Naive thymus-derived CD8-positive, alpha-beta T cell (primary cell): Measurements from ENCODE around the gene OPRM1. TPM values are rescaled to one million over a fixed set of nuclear protein-coding genes. Genes with fewer than 3 reads are reported as not detected.

Experiments
- ATAC-seq, 2 donors: fragments of 150-1000 bp; cut with Tn5 transposase in 1 of 2; sonication (Bioruptor Pico), chemical (Tn5 transposase) in 1 of 2; 1 replicate in 1 of 2; 2 replicates in 1 of 2; pipeline ENCODE4 v1.10.0; 2021; ENCODE audit warnings: mild to moderate bottlenecking in 2 of 2, moderate library complexity in 2 of 2
- POLR2A ChIA-PET: fragments of 350-600 bp; sonication (Branson Sonifier 250); formaldehyde crosslinking; loops from one replicate; lab custom pipeline; 2021; ENCODE audit warnings: antibody characterized with exemption; lab: Charles Lee
- DNase-seq, 10 donors: peaks; one replicate each; pipeline versions ENCODE4 v3.0.0 to v3.0.0-alpha.2; 2020 to 2022
- H3K27ac Mint-ChIP-seq, 10 donors: one replicate each; pipeline ENCODE4 v1.8.0; 2020 to 2022; ENCODE audit warnings: mild to moderate bottlenecking in 10 of 10, mixed read lengths in 10 of 10, moderate library complexity in 4 of 10, inconsistent platforms in 1 of 10
- H3K27me3 Mint-ChIP-seq, 5 donors: one replicate each; pipeline ENCODE4 v1.8.0; 2021 to 2022; ENCODE audit warnings: mixed read lengths in 5 of 5
- H3K36me3 Mint-ChIP-seq, 3 donors: one replicate each; pipeline ENCODE4 v1.8.0; 2020 to 2022; ENCODE audit warnings: mixed read lengths in 3 of 3, mild to moderate bottlenecking in 2 of 3, inconsistent platforms in 1 of 3
- H3K4me1 Mint-ChIP-seq, 4 donors: one replicate each; pipeline ENCODE4 v1.8.0; 2021 to 2022; ENCODE audit warnings: mixed read lengths in 4 of 4
- H3K4me3 Mint-ChIP-seq, 10 donors: one replicate each; pipeline ENCODE4 v1.8.0; 2020 to 2022; ENCODE audit warnings: mild to moderate bottlenecking in 10 of 10, mixed read lengths in 10 of 10, moderate library complexity in 6 of 10, inconsistent platforms in 1 of 10
- H3K9me3 Mint-ChIP-seq, 9 donors: one replicate each; pipeline ENCODE4 v1.8.0; 2020 to 2022; ENCODE audit warnings: mixed read lengths in 9 of 9, mild to moderate bottlenecking in 3 of 9, inconsistent platforms in 1 of 9, moderate library complexity in 1 of 9
- polyA plus RNA-seq, 3 donors: library from polyadenylated mRNA; unstranded; fragments of 300-500 nt; fragmentation: Illumina TruSeq; gene quantifications; one replicate each; pipeline ENCODE4 v1.2.3, GENCODE V29; 2021
- total RNA-seq, 8 experiments: library from RNA in 2 of 8; stranded (reverse) in 2 of 8; gene quantifications; one replicate each; pipeline ENCODE4 v1.2.3 and lab custom pipeline; 2021 to 2026

OPRM1 gene
- total and polyA plus RNA-seq, 5 experiments from 2014 or later = not detected

DNA sequence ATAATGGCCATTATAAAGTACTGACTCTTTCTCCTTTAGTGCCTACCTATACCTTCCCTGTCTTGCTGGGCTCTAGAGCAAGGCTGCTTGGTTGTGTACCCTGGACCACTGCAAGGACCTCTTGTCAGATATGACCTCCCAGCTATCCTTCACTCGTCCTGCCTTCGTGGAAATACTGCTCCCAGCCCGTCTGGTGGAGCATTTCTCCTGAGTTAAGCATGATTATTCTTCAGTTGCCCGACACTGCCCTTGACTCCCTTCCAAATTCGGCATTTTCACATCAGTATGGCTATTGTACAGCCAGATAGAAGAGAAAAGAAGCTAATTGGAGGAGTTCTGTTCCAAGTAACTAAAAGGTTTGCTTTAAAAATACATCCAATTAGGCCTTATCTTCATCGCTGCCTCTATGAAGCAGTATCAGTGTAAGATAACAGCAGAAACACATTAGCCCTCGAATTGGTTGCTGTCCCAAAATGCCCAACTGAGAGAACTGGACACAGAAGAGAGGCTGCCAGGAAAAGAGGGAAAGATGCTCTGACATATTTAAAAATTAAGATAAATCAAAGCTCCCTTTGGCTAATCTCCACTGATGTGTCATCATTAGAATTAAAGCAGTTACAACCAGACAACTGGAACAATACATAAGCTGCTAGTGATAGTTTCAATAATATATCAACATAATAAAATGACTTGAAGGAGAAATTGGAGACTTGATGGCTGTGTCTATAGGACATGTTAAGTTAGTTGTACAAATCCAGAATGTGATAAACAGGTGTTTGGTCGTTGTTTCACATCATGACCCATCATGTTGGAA is 54.4 kb downstream of the OPRM1 start:
- Mint-ChIP-seq H3K4me3 (no peak overlapping the region), H3K9me3 (no peaks in the 10 kb centered on the region), H3K27ac (no peak overlapping the region), H3K36me3 (no peaks in the 10 kb centered on the region), H3K4me1 (no peaks in the 10 kb centered on the region), H3K27me3 (peaks cover 0 to 8% (median 0%) of the 10 kb centered on the region in 5 donors)
- ATAC-seq (no peak), DNase-seq (no peak)
- POLR2A ChIA-PET = no interaction called here

DNA sequence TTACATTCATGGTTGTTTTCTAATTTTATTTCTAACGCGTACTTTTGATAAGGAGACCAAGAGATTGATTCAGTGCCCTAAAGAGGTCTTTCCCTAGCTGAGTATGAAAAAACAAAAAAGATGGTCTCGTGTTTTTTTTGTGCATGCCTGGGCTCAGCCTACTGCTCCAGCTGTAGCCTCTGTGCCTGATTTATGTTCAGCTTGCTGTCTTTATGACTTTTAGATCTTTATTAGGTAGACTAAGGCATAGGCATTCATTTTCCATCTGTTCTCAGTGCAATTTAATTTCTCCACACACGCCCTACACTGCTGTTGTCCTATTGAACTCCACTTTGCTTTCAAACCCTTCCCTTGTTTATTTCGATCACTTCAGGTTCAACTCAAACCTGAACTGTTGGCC is 56.5 kb downstream of the OPRM1 start:
- no peak overlapping the region for H3K27ac Mint-ChIP-seq
- no peak for DNase-seq
- peaks cover 0 to 8% (median 1%) of the 10 kb centered on the region in 5 donors for H3K27me3 Mint-ChIP-seq
- no peaks in the 10 kb centered on the region for H3K36me3 Mint-ChIP-seq
- POLR2A ChIA-PET = no interaction called here
- no peak overlapping the region for H3K4me3 Mint-ChIP-seq
- H3K9me3 Mint-ChIP-seq = no peaks in the 10 kb centered on the region
- no peak for ATAC-seq
- H3K4me1 Mint-ChIP-seq = no peaks in the 10 kb centered on the region

DNA sequence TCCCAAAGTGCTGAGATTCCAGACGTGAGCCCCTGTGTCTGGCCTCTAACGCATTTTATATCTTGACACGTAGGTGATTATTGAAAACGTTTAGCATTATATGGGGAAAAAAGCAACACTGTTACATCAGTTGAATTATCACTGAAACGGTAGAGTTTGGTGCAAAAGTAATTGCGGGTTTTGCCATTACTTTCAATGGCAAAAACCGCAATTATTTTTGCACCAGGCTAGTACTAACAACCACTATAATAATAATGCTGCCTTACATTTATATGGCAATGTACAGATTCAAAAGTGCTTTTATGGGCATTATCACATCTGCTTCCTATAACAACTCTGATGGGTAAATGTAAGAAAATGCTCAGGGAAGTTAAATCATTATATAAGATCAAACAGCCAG is 57.3 kb downstream of the OPRM1 start:
- ATAC-seq (no peak), DNase-seq (no peak)
- no peaks in the 10 kb centered on the region for H3K9me3 Mint-ChIP-seq
- no peaks in the 10 kb centered on the region for H3K4me1 Mint-ChIP-seq
- POLR2A ChIA-PET = no interaction called here
- no peaks in the 10 kb centered on the region for H3K36me3 Mint-ChIP-seq
- H3K27ac Mint-ChIP-seq = no peak overlapping the region
- no peak overlapping the region for H3K4me3 Mint-ChIP-seq
- H3K27me3 Mint-ChIP-seq = peaks cover 0 to 8% (median 3%) of the 10 kb centered on the region in 5 donors

GRCh38 chr6:154096834-154097233 is 57.8 kb downstream of the OPRM1 start:
- Mint-ChIP-seq H3K4me3 (no peak overlapping the region), H3K4me1 (no peaks in the 10 kb centered on the region), H3K27me3 (peaks cover 0 to 9% (median 5%) of the 10 kb centered on the region in 5 donors), H3K36me3 (no peaks in the 10 kb centered on the region), H3K27ac (no peak overlapping the region), H3K9me3 (no peaks in the 10 kb centered on the region)
- DNase-seq (no peak), ATAC-seq (no peak)
- POLR2A ChIA-PET = no interaction called here

- no peaks in the 10 kb centered on the region for H3K36me3 Mint-ChIP-seq
- peaks cover 0 to 3% (median 0%) of the 10 kb centered on the region in 9 donors for H3K9me3 Mint-ChIP-seq
- DNase-seq (no peak), ATAC-seq (no peak)
- H3K27ac Mint-ChIP-seq = no peak overlapping the region
- no peaks in the 10 kb centered on the region for H3K4me1 Mint-ChIP-seq
- peaks cover 5 to 16% (median 7%) of the 10 kb centered on the region in 5 donors for H3K27me3 Mint-ChIP-seq
- no peak overlapping the region for H3K4me3 Mint-ChIP-seq
- POLR2A ChIA-PET = no interaction called here
These were observed 60.2 kb downstream of the OPRM1 start for GRCh38 chr6:154099211-154099610.

GRCh38 chr6:154106251-154106650 is 67.2 kb downstream of the OPRM1 start:
- peaks cover 6 to 37% (median 8%) of the 10 kb centered on the region in 5 donors for H3K27me3 Mint-ChIP-seq
- H3K9me3 Mint-ChIP-seq = peaks cover 0 to 20% (median 3%) of the 10 kb centered on the region in 9 donors
- no peak for DNase-seq
- ATAC-seq = no peak
- no peak overlapping the region for H3K27ac Mint-ChIP-seq
- no peaks in the 10 kb centered on the region for H3K4me1 Mint-ChIP-seq
- POLR2A ChIA-PET = no interaction called here
- H3K4me3 Mint-ChIP-seq = no peak overlapping the region
- peaks cover 0 to 7% (median 0%) of the 10 kb centered on the region in 3 donors for H3K36me3 Mint-ChIP-seq

GRCh38 chr6:154111025-154111424 is 72.0 kb downstream of the OPRM1 start:
- POLR2A ChIA-PET = no interaction called here
- Mint-ChIP-seq H3K27me3 (peaks cover 0 to 42% (median 7%) of the 10 kb centered on the region in 5 donors), H3K9me3 (peaks cover 0 to 2% (median 0%) of the 10 kb centered on the region in 9 donors), H3K4me1 (no peaks in the 10 kb centered on the region), H3K36me3 (peaks cover 0 to 5% (median 0%) of the 10 kb centered on the region in 3 donors), H3K4me3 (no peak overlapping the region), H3K27ac (no peak overlapping the region)
- no peak for ATAC-seq
- no peak for DNase-seq

DNA sequence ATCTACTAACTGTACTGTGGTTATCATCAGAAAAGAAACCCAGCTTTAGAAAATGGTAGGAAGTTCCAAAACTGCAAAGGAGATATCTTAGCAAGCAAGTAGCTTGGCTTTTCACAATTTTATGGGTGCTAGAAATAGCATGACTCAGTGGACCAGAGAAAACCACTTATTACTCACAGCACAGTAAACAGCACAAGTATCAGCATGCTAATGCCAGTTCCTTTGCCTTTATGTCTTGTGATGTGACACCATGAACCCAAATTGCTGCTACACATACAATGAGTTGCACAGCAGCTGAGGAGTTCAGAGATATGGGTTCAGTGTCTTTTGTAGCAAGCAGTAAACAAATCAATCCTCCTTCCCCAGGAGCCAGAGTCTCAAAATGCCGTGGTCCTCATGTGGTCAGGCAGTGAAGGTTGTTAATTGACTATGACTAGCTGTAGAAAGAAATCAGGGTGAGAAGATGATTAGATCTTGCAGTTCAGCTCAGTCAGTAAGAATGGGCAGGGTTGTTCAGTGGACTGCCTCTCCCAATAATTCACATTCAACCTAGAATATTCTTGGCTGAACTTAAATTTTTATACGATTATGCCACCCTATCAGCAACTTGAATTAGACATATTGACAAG is 73.3 kb downstream of the OPRM1 start:
- Mint-ChIP-seq H3K4me1 (no peaks in the 10 kb centered on the region), H3K36me3 (peaks cover 0 to 2% (median 0%) of the 10 kb centered on the region in 3 donors), H3K9me3 (no peaks in the 10 kb centered on the region), H3K4me3 (no peak overlapping the region), H3K27me3 (peaks cover 0 to 30% (median 8%) of the 10 kb centered on the region in 5 donors), H3K27ac (no peak overlapping the region)
- no peak for ATAC-seq
- POLR2A ChIA-PET = no interaction called here
- DNase-seq = no peak

DNA sequence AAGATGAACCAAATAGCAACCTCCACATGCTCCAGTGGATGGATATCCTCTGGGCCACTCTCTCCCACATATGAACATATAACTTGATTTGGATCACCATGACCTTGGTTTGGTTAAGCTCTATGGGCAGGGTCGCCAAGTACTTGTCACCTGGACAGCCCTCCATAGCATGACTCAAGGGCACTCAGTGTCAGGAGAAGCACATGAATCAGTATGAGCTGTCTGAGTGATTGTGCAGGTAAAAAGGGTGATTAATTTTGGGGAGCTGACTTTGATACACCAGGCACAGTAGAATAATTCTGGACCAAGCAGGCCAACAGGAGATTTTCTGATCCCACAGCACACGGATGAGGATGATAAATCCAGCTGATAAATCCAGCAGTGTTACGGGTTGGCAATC is 74.4 kb downstream of the OPRM1 start:
- Mint-ChIP-seq H3K4me3 (no peak overlapping the region), H3K27ac (no peak overlapping the region), H3K36me3 (no peaks in the 10 kb centered on the region), H3K9me3 (no peaks in the 10 kb centered on the region), H3K27me3 (peaks cover 0 to 21% (median 8%) of the 10 kb centered on the region in 5 donors), H3K4me1 (no peaks in the 10 kb centered on the region)
- ATAC-seq (no peak), DNase-seq (no peak)
- POLR2A ChIA-PET = no interaction called here

- no peak overlapping the region for H3K4me3 Mint-ChIP-seq
- ATAC-seq = no peak
- H3K36me3 Mint-ChIP-seq = no peaks in the 10 kb centered on the region
- H3K4me1 Mint-ChIP-seq = no peaks in the 10 kb centered on the region
- peaks cover 2 to 21% (median 7%) of the 10 kb centered on the region in 5 donors for H3K27me3 Mint-ChIP-seq
- H3K27ac Mint-ChIP-seq = no peak overlapping the region
- no peak for DNase-seq
- POLR2A ChIA-PET = no interaction called here
- H3K9me3 Mint-ChIP-seq = peaks cover 0 to 2% (median 0%) of the 10 kb centered on the region in 9 donors
These were observed 78.4 kb downstream of the OPRM1 start for GRCh38 chr6:154117485-154117884.

DNA sequence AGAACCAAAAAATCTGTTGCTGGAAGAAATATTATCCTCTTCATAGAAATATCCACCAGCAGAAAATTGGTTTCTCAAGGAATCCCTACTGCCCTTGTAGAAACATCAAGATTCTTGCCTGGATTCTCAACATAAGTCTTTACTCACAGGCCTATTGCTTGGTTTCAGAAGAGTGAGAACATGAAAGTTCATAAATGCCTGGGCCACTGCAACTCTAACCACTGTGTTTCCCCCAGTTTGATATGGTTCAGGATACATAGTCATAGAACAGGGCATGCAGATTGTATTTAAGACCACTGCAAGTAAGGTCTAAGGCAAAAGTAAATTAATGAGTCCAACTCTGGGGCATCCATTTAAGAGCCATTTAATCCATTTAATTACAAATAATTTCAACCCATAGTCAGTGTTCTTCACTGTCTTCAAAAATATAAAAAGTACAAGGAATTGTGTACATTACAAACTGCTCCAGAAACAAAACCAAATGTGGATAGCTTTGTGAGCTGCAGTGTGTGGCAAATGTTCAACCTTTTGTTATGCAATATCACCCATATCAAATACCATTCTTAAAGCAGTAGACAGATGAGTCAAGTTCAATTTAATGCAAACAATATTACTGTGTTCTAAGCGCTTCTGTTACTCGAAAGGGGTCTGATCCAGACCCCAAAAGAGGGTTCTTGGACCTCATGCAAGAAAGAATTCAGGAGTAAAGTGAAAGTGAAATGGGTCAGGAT is 83.3 kb downstream of the OPRM1 start:
- ATAC-seq = no peak

DNA sequence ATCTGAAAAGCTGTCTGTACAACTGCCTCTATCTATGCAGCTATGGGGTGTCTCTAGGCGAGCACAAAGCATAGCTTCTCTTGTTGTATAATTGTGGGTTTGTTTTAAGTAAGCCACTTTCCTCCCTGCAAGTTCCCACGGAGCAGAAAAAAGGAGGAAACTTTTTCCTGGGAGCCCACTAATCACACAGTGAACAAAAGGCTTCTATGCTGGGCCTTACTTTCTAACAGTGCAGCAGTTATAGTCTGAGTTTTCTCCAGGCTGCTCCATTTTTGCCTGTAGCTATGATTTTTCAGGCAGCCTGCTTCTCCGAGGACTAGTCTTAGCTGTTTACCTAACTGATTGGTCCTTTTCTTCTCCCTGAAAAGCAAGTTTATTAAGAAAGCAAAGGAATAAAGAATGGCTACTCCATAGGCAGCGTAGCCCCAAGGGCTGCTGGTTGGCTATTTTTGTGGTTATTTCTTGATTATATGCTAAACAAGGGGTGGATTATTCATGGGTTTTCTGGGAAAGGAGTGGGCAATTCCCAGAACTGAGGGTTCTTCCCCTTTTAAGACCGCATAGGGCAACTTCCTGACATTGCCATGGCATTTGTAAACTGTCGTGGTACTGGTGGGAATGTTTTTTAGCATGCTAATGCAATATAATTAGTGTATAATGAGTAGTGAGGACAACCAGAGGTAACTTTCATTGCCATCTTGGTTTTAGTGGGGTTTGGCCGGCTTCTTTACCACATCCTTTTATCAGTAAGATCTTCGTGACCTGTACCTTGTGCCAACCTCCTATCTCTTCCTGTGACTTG is 84.3 kb downstream of the OPRM1 start:
- POLR2A ChIA-PET = no interaction called here
- H3K27me3 Mint-ChIP-seq = peaks cover 0 to 6% (median 0%) of the 10 kb centered on the region in 5 donors
- ATAC-seq (no peak), DNase-seq (no peak)
- H3K9me3 Mint-ChIP-seq = peaks cover 0 to 4% (median 0%) of the 10 kb centered on the region in 9 donors
- H3K36me3 Mint-ChIP-seq = no peaks in the 10 kb centered on the region
- H3K27ac Mint-ChIP-seq = no peak overlapping the region
- no peak overlapping the region for H3K4me3 Mint-ChIP-seq
- H3K4me1 Mint-ChIP-seq = peaks cover 0 to 7% (median 3%) of the 10 kb centered on the region in 4 donors

More for the DNA sequence above, 83.3 kb downstream of the OPRM1 start:
- no peak for DNase-seq
- H3K27ac Mint-ChIP-seq = no peak overlapping the region
- H3K27me3 Mint-ChIP-seq = peaks cover 0 to 6% (median 0%) of the 10 kb centered on the region in 5 donors
- POLR2A ChIA-PET = no interaction called here
- H3K9me3 Mint-ChIP-seq = peaks cover 0 to 4% (median 0%) of the 10 kb centered on the region in 9 donors
- H3K4me3 Mint-ChIP-seq = no peak overlapping the region
- H3K36me3 Mint-ChIP-seq = no peaks in the 10 kb centered on the region
- peaks cover 0 to 7% (median 3%) of the 10 kb centered on the region in 4 donors for H3K4me1 Mint-ChIP-seq
